NB4 (cell line): Measurements from ENCODE around the gene UTP15.

Experiments used
- CTCF ChIP-seq: IDR thresholded peaks from one replicate; pipeline ENCODE4 v1.5.1; 2012; ENCODE audit warnings: low read depth, low read length
- MAX ChIP-seq: IDR thresholded peaks from 2 replicates; pipeline ENCODE4 v1.6.1; 2011; ENCODE audit warnings: low read depth, low read length
- MYC ChIP-seq: IDR thresholded peaks from 2 replicates; pipeline ENCODE4 v1.6.1; 2011; ENCODE audit warnings: low read depth, low read length
- POLR2A ChIP-seq: IDR thresholded peaks from 2 replicates; pipeline ENCODE4 v1.6.1; 2011; ENCODE audit warnings: mild to moderate bottlenecking; ENCODE audit not compliant: insufficient read length; ENCODE audit errors: extremely low read depth

- TF ChIP-seq CTCF (peak; percentile 62), POLR2A (no peak), MYC (no peak), MAX (no peak)
These were observed 31.3 kb downstream of the UTP15 start for GRCh38 chr5:73596705-73597328.
